ENCODE data around the gene PACS1.

Gene PACS1

GRCh38 chr11:66050581-66051231, 19.4 kb upstream of the PACS1 start:
- no peak for DNase-seq (ENCODE audit: low read depth, low spot score)

GRCh38 chr11:66051371-66051765, 18.7 kb upstream of the PACS1 start:
- DNase-seq (ENCODE audit: low read depth, low spot score) = no peak

GRCh38 chr11:66051766-66052663, 18.1 kb upstream of the PACS1 start, which contains the start of gene SF3B2:
TSS of gene SF3B2 (plus strand) at chr11:66052364. CDS start at chr11:66052385, 21 bp downstream.
- DNase-seq (ENCODE audit: low read depth, low spot score) = peak; percentile 92

- DNase-seq (ENCODE audit: low read depth, low spot score) = no peak
These were observed 17.4 kb upstream of the PACS1 start for GRCh38 chr11:66052664-66052982.

- DNase-seq (ENCODE audit: low read depth, low spot score) = no peak
These were observed 15.1 kb upstream of the PACS1 start for GRCh38 chr11:66055021-66055420.

- DNase-seq (ENCODE audit: low read depth, low spot score) = no peak
These were observed 13.6 kb upstream of the PACS1 start for GRCh38 chr11:66056501-66056900.

GRCh38 chr11:66059966-66060680, 9.9 kb upstream of the PACS1 start:
- no peak for DNase-seq (ENCODE audit: low read depth, low spot score)

GRCh38 chr11:66061268-66061667, 8.8 kb upstream of the PACS1 start:
- no peak for DNase-seq (ENCODE audit: low read depth, low spot score)

GRCh38 chr11:66062408-66062807, 7.7 kb upstream of the PACS1 start:
- DNase-seq (ENCODE audit: low read depth, low spot score) = no peak

- no peak for DNase-seq (ENCODE audit: low read depth, low spot score)
These were observed 6.2 kb upstream of the PACS1 start for GRCh38 chr11:66063900-66064299.

- DNase-seq (ENCODE audit: low read depth, low spot score) = no peak
These were observed 5.5 kb upstream of the PACS1 start for GRCh38 chr11:66064571-66064970.

GRCh38 chr11:66066751-66067150, 3.3 kb upstream of the PACS1 start:
- no peak for DNase-seq (ENCODE audit: low read depth, low spot score)

- no peak for DNase-seq (ENCODE audit: low read depth, low spot score)
These were observed 2.4 kb upstream of the PACS1 start for GRCh38 chr11:66067640-66068039.

- peak; percentile 51 for DNase-seq (ENCODE audit: low read depth, low spot score)
These were observed 1.8 kb upstream of the PACS1 start for GRCh38 chr11:66068154-66068821.

- DNase-seq (ENCODE audit: low read depth, low spot score) = no peak
These were observed 953 bp upstream of the PACS1 start for GRCh38 chr11:66068923-66069714.

GRCh38 chr11:66070604-66071380, 720 bp downstream of the PACS1 start:
- no peak for DNase-seq (ENCODE audit: low read depth, low spot score)

- no peak for DNase-seq (ENCODE audit: low read depth, low spot score)
These were observed 1.3 kb downstream of the PACS1 start for GRCh38 chr11:66071381-66071801.

GRCh38 chr11:66072081-66072480, 2.0 kb downstream of the PACS1 start:
- no peak for DNase-seq (ENCODE audit: low read depth, low spot score)

GRCh38 chr11:66072518-66072917, 2.4 kb downstream of the PACS1 start:
- DNase-seq (ENCODE audit: low read depth, low spot score) = no peak

GRCh38 chr11:66073669-66074068, 3.6 kb downstream of the PACS1 start:
- DNase-seq (ENCODE audit: low read depth, low spot score) = no peak

All from activated CD4-positive, CD25-positive, alpha-beta regulatory T cell treated with anti-CD3 and anti-CD28 coated beads, Interleukin-2, amount 50 U/mL, for 16 hours (primary cell).